GM23248 (cell line): Measurements from ENCODE around the gene MATR3. TPM values are rescaled to one million over a fixed set of nuclear protein-coding genes. Genes with fewer than 3 reads are reported as not detected.

Source experiments
- DNase-seq: peaks from one replicate; pipeline ENCODE4 v3.0.0-alpha.2; 2015
- H2AFZ ChIP-seq: fragments of 200-600 bp; sonication (generic); 2 replicates; pipeline ENCODE4 v1.6.1; 2016; ENCODE audit warnings: antibody characterized with exemption
- H3F3A ChIP-seq: fragments of 200-600 bp; sonication (generic); 2 replicates; pipeline ENCODE4 v1.6.1; 2016; ENCODE audit warnings: mild to moderate bottlenecking, antibody characterized with exemption, mixed run types; ENCODE audit not compliant: insufficient read depth
- H3K27ac ChIP-seq: fragments of 200-600 bp; sonication (generic); 2 replicates; pipeline ENCODE4 v1.5.1; 2016; ENCODE audit warnings: mild to moderate bottlenecking
- H3K27me3 ChIP-seq: fragments of 200-600 bp; sonication (generic); replicated peaks from 2 replicates; pipeline ENCODE4 v1.6.1; 2016; ENCODE audit warnings: mild to moderate bottlenecking; ENCODE audit not compliant: insufficient read depth
- H3K36me3 ChIP-seq: fragments of 200-600 bp; sonication (generic); 2 replicates; pipeline ENCODE4 v1.6.1; 2016; ENCODE audit warnings: low read depth, mild to moderate bottlenecking
- H3K4me1 ChIP-seq: fragments of 200-600 bp; sonication (generic); 2 replicates; pipeline ENCODE4 v1.6.1; 2016; ENCODE audit warnings: mild to moderate bottlenecking; ENCODE audit not compliant: insufficient read depth
- H3K4me2 ChIP-seq: fragments of 200-600 bp; sonication (generic); one replicate; pipeline ENCODE4 v1.6.1; 2016; ENCODE audit warnings: mild to moderate bottlenecking; ENCODE audit not compliant: unreplicated experiment
- H3K4me3 ChIP-seq: fragments of 200-600 bp; sonication (generic); 2 replicates; pipeline ENCODE4 v1.5.1; 2016; ENCODE audit warnings: mild to moderate bottlenecking
- H3K79me2 ChIP-seq: fragments of 200-600 bp; sonication (generic); 2 replicates; pipeline ENCODE4 v1.6.1; 2016; ENCODE audit warnings: mild to moderate bottlenecking; ENCODE audit not compliant: insufficient read depth
- H3K9ac ChIP-seq: fragments of 200-600 bp; sonication (generic); 2 replicates; pipeline ENCODE4 v1.6.1; 2016; ENCODE audit warnings: mild to moderate bottlenecking
- H3K9me2 ChIP-seq: fragments of 200-600 bp; sonication (generic); 2 replicates; pipeline ENCODE4 v1.6.1; 2016; ENCODE audit warnings: mixed run types, mild to moderate bottlenecking, moderate library complexity; ENCODE audit not compliant: insufficient read depth
- H3K9me3 ChIP-seq: fragments of 200-600 bp; sonication (generic); one replicate; pipeline ENCODE4 v1.6.1; 2017; ENCODE audit warnings: low read depth
- H4K20me1 ChIP-seq: fragments of 200-600 bp; sonication (generic); 2 replicates; pipeline ENCODE4 v1.6.0; 2016; ENCODE audit not compliant: insufficient read depth
- EZH2 ChIP-seq: fragments of 200-600 bp; sonication (generic); IDR thresholded peaks from 2 replicates; pipeline ENCODE4 v1.6.1; 2018; ENCODE audit warnings: antibody characterized with exemption, mild to moderate bottlenecking; ENCODE audit not compliant: insufficient read depth, poor library complexity, severe bottlenecking
- EZH2phosphoT487 ChIP-seq: fragments of 200-600 bp; sonication (generic); IDR thresholded peaks from 2 replicates; pipeline ENCODE4 v1.6.1; 2018; ENCODE audit warnings: antibody characterized with exemption, moderate library complexity, mild to moderate bottlenecking, low read depth; ENCODE audit not compliant: insufficient read depth
- WGBS, 2 experiments: methylation state at CpG; one replicate each; pipeline ENCODE4 v1.1.6; 2015 to 2017; ENCODE audit warnings: low lambda C conversion rate in 2 of 2, low coverage in 1 of 2; ENCODE audit errors: missing lambda C conversion rate in 2 of 2; 5-methylcytosine and 5-hydroxymethylcytosine counted together
- in situ Hi-C: fragments of 300-500 bp; cut with MboI; formaldehyde crosslinking; loops from 2 replicates; pipeline ENCODE4 v1.15.0; 2020
- polyA plus RNA-seq: library from polyadenylated mRNA; unstranded; fragments of >200 nt; fragmentation: Nextera tagmentation; extraction: Ambion mirVana; gene quantifications from 2 replicates; pipeline ENCODE4 v1.2.1, GENCODE V29; 2016
- total RNA-seq: library from RNA; depleted of rRNA; stranded (reverse); fragments of >200 nt; shearing (Covaris generic); gene quantifications from 2 replicates; pipeline ENCODE4 v1.2.3, GENCODE V29; 2014; rRNA removed

Gene MATR3, protein sequence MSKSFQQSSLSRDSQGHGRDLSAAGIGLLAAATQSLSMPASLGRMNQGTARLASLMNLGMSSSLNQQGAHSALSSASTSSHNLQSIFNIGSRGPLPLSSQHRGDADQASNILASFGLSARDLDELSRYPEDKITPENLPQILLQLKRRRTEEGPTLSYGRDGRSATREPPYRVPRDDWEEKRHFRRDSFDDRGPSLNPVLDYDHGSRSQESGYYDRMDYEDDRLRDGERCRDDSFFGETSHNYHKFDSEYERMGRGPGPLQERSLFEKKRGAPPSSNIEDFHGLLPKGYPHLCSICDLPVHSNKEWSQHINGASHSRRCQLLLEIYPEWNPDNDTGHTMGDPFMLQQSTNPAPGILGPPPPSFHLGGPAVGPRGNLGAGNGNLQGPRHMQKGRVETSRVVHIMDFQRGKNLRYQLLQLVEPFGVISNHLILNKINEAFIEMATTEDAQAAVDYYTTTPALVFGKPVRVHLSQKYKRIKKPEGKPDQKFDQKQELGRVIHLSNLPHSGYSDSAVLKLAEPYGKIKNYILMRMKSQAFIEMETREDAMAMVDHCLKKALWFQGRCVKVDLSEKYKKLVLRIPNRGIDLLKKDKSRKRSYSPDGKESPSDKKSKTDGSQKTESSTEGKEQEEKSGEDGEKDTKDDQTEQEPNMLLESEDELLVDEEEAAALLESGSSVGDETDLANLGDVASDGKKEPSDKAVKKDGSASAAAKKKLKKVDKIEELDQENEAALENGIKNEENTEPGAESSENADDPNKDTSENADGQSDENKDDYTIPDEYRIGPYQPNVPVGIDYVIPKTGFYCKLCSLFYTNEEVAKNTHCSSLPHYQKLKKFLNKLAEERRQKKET
- total RNA-seq (198 and 217 TPM in 2 replicates), polyA plus RNA-seq (209 and 215 TPM in 2 replicates)

DNA sequence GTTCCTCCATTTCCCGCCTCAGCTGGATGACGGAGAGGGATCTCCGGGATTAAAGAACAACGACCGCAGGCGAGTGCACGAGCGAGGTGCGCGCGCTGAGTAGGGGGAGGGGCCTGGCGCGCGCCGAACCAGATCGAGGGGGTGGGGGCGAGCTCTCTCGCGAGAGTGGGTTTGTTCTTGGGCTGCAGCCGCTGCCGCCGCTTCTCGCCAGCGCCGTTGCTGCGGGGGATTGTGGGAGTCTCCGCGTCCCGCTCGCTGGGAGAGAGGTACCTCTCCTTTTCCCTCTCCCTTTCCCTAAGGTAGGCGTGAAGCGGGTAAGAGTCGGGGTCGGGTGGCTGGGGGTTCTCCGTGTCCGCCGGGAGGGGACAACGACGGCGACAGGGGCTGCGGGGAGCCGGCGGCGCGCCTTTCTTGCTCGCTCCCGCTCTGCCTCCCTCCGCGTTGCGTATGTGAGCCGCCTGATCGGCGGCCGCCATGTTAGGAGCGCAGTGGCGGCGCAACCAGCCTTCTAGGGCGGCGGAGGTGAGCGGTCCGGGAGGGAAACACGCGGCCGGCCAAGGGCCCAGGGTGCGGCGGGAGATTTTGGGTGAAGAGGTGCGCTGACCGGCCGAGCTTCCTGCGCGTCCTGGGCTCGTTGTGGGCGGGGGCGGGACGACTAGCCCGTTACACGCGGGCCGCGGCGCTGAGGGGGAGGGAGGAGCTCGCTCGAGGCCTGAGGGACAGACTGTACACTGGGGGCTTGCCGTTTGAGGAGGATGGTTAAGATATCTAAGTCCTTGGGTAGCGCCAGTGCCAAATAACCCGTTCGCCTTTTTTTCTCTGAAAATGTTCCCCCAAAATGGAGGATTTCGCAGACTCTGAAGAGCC is at the start of gene MATR3:
MATR3 (plus strand) TSS at position 234 of the 867 bp plus-strand sequence. CDS start 13,676 bp downstream, outside the sequence.
- Histone ChIP-seq H3K9me3 (no peaks in the 10 kb centered on the region), H3F3A (peaks cover 52% of the 10 kb centered on the region), H2AFZ (peak within 1 kb of the TSS; percentile 98), H3K79me2 (peaks cover 54% of the 10 kb centered on the region), H3K4me2 (peak within 1 kb of the TSS; percentile 93), H3K9me2 (no peaks in the 10 kb centered on the region), H3K4me3 (peak within 1 kb of the TSS; percentile 92), H3K27me3 (no peaks in the 10 kb centered on the region), H3K27ac (peak within 1 kb of the TSS; percentile 97), H4K20me1 (peaks cover 35% of the 10 kb centered on the region; the same call in 1 of the 2 replicates), H3K4me1 (peaks cover 29% of the 10 kb centered on the region), H3K9ac (peak within 1 kb of the TSS; percentile 97), H3K36me3 (no peaks in the 10 kb centered on the region)
- DNase-seq: peak; percentile 98
- TF ChIP-seq EZH2phosphoT487 (no peak), EZH2 (no peak)
- WGBS, 2 experiments: 1 to 3% methylated on average over 50 to 76 of the region's 88 CpGs
- in situ Hi-C loops: no loop called here

DNA sequence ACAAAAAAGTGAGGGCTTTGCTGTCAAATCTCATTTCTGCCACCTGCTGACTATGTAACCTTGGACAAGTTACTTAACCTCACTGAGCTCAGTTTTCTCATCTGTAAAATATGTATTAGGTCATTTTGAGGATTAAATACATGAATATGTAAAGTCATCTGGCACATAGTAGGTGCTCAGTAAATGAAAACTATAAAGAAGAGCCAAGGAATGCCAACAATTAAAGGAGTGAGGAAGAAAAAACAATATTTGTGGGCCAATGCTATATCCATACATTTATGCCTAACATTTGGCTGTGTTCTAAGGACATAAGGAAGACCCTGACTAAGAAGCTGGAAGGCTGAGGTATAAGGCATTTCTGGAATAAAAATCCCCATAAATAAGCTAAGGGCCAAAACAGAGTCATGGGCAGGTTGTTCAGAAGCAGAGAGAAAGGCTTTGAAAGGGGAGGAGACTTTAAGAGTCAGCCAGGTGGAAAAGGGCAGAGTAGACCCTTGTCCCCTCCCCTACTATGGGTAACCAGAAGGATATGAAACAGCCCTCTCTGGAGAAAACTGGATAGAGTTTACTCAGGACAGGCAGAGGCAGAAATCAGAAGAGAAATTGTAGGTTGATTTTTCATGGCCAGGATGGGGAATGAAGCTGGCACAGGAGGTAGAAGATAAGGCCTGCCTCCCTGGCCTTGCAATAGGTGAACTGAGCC is 47.8 kb upstream of the MATR3 start:
- Histone ChIP-seq H3K36me3 (no peaks in the 10 kb centered on the region), H3K4me3 (no peak overlapping the region), H3K9ac (no peak overlapping the region), H3K27ac (no peak overlapping the region), H3K27me3 (no peaks in the 10 kb centered on the region), H4K20me1 (no peaks in the 10 kb centered on the region), H3K9me2 (no peaks in the 10 kb centered on the region), H2AFZ (peak overlapping the region; percentile 82), H3F3A (no peaks in the 10 kb centered on the region), H3K9me3 (no peaks in the 10 kb centered on the region), H3K79me2 (no peaks in the 10 kb centered on the region), H3K4me1 (peaks cover 12% of the 10 kb centered on the region), H3K4me2 (peak overlapping the region; percentile 15)
- TF ChIP-seq EZH2phosphoT487 (no peak), EZH2 (no peak)
- DNase-seq: no peak
- in situ Hi-C loops: no loop called here

DNA sequence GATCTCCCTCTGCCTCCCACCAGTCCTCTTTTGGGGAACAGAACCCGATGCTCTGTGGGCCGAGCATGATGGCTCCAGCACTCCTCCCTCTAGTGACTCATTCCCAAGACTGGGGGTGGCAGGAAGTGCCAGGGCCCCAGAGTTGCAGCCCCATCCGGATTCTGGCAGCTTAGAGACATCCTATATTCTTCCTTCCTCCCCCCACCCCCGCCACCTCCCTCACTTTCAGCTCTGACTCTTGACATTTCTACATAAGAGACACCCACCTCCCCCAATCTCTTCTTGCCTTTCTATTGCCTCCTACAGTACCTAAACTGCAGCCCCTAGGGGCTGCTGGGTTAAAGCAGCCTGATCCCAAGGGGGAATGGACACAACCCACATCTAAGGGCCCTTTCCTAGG is 47.1 kb upstream of the MATR3 start:
- H3K4me1 ChIP-seq: peaks cover 12% of the 10 kb centered on the region
- no peak overlapping the region for H3K9ac ChIP-seq
- no peaks in the 10 kb centered on the region for H3K9me3 ChIP-seq
- no peaks in the 10 kb centered on the region for H3F3A ChIP-seq
- peak overlapping the region; percentile 82 for H2AFZ ChIP-seq
- no peaks in the 10 kb centered on the region for H4K20me1 ChIP-seq
- no peak overlapping the region for H3K27ac ChIP-seq
- 24 to 40% methylated on average over 2 to 4 of the region's 4 CpGs for WGBS, 2 experiments
- no peaks in the 10 kb centered on the region for H3K79me2 ChIP-seq
- no peak overlapping the region for H3K4me3 ChIP-seq
- H3K27me3 ChIP-seq: no peaks in the 10 kb centered on the region
- H3K4me2 ChIP-seq: peak overlapping the region; percentile 52
- DNase-seq: peak; percentile 75
- TF ChIP-seq EZH2 (no peak), EZH2phosphoT487 (no peak)
- in situ Hi-C loops: no loop called here
- H3K36me3 ChIP-seq: no peaks in the 10 kb centered on the region
- H3K9me2 ChIP-seq: no peaks in the 10 kb centered on the region
